ENCODE measurements around the gene KRT4.

KRT4 gene

DNA sequence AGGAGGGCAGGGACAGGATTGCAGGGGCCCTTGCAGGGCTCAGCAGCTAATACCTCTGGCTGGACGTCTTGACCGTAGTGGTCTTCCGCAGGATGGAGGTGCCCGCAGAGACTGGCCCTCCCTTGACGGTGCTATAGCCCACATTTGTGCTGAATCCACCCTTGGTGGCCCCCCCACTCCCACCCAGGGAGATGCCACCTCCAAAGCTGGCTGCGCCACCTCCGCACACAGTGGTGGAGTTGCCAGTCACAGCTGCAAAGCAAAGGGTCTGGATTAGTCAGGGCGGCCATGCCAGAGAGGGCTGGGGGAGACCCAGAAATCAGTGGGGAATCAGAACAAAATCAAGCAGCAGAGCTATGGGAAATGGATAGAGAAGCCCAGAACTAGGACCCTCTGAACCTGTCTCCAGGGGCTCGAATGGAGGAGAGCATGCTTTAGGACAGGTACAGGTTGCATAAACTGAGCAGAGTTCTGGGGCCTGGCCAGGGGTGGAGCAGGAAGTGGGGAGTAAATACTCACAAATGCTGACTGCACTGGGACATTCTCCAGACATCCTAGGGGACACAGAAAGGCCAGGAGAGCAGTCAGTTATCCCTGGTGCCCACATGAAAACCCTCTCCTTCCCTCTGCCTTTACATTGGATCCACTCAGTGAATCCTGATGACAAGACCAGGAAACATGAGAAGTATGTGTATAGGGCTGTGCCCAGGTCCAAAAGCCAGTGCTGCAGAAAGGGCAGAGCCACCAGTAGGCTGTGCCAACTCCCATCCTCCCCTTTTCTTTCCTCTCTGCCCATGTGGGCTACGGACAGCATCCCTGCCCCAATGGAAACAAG, 8.1 kb upstream of the KRT4 start:
- DNase-seq (ENCODE audit: low read depth, low spot score): no peak

DNA sequence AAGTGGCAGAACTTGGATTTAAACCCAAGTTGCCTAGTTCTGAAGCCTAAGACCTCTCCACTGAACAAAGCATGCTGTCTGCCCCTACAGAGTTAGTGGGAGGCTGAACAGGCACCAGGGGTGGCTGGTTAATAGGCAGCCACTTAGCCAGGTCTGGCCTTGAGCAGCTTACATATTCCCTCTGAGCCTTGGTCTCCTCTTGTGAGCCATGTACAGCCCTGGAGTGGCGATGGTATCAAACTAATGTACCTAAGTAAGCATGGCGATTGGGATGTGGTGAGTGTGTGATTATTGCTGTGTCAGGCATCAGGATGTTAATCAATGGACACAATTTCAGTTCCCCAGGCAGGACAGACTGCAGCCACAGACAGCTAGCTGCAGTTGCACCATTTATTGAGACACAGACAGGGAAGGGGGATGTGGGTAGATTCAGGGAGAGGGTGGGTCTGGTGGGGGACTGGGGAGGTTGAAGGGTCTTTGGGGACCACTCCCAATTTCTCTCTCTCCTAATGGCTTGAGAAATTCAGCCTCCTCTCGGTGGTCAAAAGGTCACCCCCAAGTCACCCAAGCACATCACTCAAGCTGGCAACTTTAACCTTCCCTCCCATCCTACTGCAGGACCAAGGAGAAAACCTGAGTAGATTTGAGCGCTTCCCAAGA, 7.3 kb upstream of the KRT4 start:
- DNase-seq (ENCODE audit: low read depth, low spot score): no peak

DNA sequence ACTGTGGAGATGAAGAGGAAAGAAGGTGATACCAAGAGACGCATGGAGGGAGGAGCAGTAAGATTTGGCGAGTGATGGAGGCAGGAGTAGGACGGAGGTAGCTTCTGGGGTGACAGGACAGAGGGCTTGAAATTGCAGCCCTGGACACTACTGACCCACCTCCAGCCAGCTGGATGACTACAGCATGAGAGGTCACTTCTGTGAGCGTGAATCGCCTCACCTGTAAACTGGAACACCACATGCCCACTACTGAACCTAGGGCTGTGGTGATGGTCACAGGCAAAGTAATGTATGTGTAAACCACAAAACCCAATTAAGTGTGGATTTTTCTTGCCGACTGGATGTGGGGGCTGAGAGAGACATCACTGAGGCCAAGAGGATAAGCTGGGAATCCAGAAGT, 6.6 kb upstream of the KRT4 start:
- DNase-seq (ENCODE audit: low read depth, low spot score): no peak

DNA sequence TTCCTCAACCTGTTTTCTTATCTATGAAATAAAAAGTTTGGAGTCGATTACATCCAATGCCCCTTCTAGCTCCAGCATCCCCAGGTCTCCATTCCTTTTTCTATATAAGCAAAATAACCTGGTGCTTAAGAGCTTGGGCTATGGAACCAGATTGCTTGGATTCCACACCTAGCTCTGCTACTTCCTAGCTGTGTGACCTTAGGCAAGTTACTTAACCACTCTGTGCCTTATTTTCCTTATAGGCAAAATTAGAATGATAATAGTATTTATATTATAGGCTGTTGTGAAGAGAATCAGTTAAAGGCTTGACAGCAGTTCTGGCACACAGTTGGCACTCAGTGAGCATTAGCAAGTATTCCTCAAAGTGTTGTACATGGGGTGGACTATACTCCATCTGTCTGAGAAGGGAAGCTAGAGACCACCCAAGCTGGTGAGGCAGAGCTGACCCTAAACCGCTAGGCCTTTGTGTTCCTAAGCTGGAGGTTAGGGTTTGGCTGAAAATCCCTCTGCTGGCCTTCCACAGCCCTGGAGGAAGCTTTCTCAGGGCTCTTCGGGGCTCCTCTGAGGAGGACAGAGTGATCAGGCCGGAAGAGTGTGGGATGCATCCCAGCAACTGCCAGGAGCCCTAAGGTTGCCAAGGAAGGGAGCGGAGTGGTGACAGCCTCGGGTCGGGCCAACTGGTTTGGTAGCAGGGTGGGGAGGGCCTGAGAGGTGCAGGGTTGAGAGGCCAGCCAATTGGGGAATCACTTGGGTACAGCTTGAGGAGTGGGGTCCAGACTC, 6.0 kb upstream of the KRT4 start:
- no peak for DNase-seq (ENCODE audit: low read depth, low spot score)

DNA sequence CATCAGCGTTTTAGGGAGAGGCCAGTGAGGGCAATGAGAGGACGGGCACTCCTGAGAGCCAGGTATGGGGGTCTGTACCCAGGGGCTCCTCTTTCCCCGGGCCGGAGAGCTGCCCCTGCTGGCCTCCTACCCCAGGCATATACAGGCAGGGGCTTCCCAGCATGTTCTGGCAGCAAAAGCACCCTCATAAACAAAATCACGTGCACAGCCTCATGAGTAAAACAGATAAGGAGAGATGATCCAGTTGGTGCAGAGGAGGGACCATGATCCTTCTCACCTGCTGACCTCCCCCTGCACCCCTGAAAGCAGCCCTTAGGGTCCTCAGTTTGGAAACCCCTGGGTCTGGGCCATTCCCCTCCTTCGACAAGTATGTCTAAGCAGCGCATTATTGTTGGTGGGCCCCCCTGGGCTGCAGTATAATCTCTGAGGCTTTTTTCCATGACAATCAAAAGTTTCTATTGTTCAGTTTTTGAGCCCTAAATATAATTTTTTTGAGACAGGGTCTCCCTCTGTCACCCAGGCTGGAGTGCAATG, 5.0 kb upstream of the KRT4 start:
- no peak for DNase-seq (ENCODE audit: low read depth, low spot score)

DNA sequence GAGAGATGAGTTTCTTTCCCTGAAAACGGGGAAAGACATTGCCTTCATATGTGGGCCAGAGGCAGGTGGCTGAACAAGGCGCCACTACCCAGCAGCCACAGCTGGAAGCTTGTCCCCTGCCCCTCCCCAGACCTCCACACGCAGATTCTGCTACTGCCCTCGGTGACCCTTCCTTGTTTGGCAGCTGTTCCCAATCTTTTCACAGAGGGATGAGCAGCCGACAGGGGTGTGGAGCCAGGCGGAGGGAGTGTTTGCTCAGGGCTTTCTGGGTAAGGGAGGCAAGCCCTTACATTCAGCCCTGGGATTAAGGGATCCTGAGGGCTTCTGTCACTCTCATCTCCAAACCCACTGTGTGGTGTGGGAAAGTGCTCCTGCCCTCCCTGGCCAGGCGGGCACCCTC, 4.5 kb upstream of the KRT4 start:
- no peak for DNase-seq (ENCODE audit: low read depth, low spot score)

DNA sequence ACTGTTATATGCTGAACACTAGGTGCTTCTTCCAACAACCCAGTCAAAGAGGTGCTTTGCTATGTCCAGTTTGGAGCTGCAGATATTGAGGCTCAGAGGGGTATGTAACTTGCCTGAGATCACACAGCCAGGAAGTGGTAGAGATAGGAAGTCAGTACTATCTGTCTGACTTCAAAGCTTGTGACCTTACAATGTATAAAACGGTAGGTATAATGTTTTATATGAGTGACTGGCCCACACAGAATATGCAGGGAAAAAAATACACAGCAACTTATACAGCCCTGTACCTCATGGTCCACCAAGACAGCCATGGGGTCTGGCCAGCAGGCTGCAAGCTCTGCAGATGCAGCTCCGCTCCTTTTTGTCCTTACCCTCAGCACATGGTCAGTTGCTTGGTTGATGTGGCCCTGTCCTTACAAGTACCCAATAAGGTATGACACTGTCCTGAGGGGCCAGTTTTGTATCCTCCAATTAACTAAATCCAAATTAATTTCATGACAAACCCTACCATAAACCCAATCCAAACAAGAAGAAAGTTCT, 3.9 kb upstream of the KRT4 start:
- no peak for DNase-seq (ENCODE audit: low read depth, low spot score)

DNA sequence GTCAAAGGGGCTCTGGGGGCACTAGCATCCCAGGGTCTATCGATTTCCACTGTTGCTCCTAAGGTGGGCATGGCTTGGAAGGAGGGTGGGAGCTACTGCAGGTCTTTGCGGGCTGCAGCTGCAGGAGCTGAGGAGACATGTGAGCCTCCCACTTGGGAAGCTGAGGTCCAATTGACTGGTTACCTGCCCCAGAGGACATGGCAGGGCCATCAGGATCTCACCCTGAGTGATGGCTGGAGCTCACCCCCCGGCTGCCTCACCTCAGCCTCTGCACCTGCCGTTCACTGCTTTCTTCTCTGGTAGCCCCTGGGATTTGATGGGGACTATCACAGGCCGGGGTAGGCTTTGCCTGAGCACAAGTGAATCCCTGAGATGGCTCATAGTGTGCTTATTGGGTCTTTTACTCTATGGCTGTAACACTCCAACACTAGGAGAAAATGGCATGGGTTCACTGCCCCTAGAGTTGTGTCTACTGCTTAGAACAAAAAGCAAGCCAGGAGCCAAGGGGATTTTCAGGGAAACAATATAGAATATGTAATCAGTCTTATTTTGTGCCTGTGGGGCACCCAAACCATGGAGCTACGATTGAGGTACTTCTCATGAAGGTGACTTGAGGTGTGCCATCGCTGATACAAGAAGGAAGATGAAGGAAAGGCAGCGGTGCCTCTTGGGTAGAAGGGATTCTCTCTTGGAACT, 3.2 kb upstream of the KRT4 start:
- DNase-seq (ENCODE audit: low read depth, low spot score): no peak

DNA sequence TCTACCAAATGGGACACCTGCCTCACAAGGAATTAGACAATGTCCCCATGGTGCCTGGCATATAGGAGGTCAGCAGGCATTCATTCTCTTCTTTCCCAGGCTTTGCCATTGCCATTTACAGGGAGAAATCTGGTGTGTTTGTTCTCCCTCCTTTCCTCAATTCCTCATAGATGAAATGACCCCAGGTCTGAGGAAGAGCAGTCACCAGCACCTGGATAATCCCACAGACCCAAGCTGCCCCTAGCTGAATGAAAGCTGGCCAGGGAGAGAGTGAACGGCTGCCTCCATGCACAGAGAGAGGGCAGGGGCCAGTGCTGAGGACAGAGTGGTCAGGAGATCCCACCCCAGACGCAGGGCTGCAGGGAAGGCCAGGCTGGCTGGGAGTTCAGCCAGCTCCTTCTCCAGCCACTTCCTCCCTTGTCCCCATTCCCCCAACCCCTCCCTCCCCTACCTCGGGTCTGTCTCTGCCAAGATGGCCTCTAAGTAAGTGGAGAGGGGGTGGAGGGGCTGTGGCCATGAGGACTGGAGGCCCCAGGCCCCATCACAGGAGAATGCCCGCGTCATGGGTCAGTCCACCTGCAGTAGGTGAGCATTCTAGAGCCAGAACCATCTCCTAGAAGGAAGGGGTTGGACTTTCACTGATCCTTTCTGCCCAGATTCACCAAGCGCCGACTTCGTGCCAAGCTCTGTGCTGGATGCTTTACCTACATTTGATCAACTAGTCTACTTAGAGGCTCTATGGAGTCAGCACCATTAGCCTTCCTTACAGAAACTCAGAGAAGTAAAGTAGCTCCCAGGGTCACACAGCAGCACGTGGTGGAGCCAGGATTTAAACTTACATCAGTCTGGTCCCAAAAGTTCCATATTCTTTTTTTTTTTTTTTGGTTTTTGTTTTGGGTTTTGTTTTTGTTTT, 2.0 kb upstream of the KRT4 start:
- DNase-seq (ENCODE audit: low read depth, low spot score): no peak

DNA sequence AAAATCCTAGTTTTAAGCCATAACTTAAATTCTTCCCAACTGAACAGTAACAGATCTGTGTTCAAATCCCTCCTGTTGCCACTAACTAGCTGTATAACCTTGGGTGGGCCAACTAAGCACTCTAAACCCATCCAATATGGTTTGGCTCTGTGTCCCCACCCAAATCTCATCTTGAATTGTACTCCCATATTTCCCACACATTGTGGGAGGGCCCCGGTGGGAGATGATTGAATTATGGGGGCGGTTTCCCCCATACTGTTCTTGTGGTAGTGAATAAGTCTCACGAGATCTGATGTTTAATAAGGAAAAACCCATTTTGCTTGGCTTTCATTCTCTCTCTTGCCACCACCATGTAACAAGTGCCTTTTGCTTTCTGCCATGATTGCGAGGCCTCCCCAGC, 1.2 kb upstream of the KRT4 start:
- DNase-seq (ENCODE audit: low read depth, low spot score): no peak

DNA sequence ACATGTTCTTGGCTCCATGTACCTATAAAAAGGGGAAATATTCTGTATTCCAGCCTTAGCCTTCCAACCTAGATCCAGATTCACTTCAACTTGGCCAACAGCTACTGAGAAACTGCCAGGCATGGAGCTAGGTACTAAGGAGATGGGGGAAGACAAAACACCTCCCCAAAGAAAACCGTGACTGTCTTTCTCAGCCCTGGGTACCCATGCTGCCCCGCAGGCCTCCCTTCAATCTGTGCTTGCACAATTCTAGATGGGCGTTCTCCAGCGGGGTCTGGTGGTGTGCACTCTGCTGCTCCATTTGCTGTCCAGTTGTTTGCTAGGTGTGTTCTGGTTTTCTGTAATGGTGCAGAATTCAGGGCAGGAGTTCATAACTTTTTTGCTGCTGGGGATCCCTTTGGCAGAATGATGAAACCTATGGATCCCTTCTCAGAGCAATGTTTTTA, 817 bp upstream of the KRT4 start:
- no peak for DNase-seq (ENCODE audit: low read depth, low spot score)

DNA sequence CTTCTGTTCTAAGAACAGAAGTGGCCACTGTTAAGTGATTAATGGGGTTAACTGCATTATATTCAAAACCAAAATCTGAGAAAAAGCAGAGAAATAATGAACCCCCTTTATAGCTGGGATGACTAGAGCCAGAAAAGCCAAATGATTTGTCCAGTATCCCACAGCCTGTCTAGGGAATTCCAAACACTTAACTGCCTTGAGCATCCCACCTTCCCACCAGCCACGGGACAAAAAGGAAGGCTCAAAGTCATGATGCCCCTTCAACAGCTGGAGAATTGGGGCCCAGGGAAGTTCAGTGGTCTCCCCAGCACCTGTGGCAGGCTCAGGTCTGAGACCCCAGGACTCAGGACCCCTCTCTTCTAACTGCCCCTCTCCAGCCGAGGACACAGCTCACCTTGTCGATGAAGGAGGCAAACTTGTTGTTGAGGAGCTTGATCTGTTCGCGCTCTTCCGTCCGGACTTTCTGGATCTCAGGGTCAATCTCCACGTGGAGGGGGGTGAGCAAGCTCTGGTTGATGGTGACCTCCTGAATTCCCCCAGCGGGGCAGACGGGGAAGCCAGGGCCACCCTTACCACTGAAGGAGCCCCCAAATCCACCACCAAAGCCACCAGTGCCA, 605 bp downstream of the KRT4 start:
- no peak for DNase-seq (ENCODE audit: low read depth, low spot score)

DNA sequence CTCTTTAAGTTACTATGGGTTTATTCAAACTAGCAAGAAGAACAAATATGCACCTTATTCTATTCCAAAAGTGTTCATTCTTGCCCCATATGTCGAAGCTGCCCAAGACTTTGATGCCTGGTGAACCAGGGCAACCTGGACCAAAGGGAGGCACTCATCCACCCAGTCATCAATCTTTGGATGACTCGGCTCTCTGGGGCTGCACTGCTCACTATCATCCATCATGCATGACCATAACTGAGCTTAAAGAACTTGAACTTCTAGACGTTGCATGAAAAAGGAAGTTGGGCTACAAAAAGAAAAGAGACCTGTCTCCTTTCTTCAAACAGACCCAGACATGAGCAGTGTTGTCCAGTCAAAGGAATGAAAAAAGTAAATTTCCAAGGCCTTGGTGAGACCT, 1.2 kb downstream of the KRT4 start:
- no peak for DNase-seq (ENCODE audit: low read depth, low spot score)

DNA sequence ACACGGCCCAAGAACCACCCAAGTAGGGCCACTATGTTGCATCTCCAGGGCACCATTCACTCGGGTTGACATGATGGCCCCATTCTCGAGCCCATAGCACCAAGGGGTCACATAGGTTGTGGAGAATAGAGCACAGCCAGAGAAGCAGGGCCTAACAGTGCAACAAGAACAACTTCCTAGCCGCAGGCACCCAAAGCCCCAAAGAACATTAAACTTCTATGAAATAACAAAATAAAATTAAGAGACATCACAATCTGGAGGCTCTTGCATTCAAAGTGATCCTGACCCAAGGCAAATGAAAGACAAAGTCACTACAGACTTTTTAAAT, 1.9 kb downstream of the KRT4 start:
- no peak for DNase-seq (ENCODE audit: low read depth, low spot score)

DNA sequence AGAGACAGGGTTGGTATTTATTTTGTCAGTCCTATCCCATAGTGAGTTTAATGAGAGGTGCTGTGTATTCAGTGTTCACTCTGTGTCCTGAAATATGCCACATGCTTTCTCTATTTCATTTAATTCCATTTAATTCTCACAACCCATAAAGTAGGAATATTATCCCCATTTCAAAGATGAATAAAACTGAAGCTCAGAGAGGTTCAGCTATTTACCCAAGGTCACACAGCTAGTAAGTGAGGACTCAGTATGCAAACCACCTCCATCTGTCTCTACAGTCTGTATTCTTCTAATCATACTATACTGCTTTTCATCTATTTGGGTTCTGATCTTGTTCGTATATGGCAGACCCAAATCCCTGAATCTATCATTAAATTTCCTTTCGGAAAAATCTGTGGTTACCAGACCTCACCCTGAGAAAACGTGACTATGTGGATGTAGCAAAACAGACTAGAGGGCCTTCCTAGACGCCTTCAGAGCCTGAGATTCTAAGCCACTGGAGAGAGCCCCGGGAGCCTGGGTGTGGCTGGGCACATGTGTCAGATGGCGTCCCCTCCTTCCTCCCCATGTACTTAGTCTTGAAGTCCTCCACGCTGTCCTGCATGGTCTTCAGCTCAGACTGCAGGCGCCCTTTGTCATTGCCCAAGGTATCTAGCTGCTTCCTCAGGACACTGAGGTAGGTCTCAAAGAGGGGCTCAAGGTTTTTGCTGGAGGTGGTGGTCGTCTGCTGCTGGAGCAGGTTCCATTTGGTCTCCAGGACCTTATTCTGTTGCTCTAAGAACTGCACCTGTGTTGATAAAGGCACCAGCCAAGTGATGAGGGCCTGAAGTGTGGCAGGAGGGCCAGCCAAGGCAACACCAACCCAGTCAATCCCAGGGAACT, 2.5 kb downstream of the KRT4 start:
- no peak for DNase-seq (ENCODE audit: low read depth, low spot score)

DNA sequence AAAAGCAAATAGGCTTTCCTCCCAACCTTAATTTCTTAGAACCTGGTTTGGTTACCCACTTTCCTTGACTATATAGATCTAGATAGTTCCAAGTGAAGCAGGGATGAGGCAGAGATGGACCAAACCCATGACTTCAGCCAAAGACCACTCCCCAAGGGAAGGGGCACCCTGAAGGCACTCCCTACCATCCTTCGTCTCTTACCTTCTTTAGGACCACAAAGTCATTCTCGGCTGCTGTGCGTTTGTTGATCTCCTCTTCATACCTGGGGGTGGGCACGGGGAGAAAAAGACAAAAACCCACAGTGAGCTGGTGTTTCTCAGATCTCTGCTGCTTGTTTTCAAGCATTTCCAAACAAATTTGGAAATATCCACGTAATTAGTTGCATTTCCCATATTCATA, 3.4 kb downstream of the KRT4 start:
- DNase-seq (ENCODE audit: low read depth, low spot score): no peak

DNA sequence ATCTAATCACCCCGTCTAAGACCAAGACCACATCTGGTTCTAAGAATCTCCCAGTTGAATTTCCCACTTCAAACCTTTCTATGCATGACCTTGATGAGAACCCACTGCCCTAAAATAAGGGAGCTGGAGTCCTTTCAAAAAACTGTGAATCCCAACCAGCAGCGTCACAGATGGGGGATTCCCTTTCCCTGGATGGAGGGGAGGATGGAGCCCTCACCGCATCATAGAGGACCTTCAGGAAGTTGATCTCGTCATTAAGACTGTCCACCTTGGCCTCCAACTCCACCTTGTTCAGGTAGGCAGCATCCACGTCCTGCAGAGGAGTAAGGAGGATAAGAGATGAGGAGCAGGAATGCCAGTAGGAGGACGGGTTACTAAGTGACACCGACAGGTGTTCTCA, 4.8 kb downstream of the KRT4 start:
- DNase-seq (ENCODE audit: low read depth, low spot score): no peak

DNA sequence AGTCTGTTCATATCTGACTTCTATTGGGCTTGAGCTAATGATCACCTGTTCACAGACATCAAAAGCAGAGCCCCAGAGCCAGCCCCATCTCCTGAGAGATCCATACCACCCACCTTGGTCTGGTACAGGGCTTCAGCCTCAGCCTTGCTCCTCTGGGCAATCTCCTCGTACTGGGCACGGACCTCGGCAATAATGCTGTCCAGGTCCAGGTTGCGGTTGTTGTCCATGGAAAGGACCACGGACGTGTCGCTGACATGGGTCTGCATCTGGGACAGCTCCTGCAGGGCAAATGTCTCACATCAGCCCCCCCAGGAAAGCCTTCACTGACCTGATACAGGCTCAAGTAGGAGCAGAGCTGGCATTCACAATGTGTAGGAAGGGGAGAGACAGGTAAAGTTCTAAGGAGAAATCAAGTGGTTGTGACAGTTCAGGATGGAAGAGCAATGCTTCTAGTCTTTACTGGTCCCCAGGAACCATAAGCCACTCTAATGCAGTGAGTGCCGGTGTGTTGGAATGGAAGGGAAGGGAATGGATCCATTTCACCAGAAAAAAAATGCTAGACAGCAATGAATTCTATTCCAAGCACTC, 5.2 kb downstream of the KRT4 start:
- no peak for DNase-seq (ENCODE audit: low read depth, low spot score)

All from activated CD4-positive, CD25-positive, alpha-beta regulatory T cell treated with anti-CD3 and anti-CD28 coated beads, Interleukin-2, amount 50 U/mL, for 16 hours (primary cell).